ENCODE measurements around the gene AMBP.

The AMBP gene

DNA sequence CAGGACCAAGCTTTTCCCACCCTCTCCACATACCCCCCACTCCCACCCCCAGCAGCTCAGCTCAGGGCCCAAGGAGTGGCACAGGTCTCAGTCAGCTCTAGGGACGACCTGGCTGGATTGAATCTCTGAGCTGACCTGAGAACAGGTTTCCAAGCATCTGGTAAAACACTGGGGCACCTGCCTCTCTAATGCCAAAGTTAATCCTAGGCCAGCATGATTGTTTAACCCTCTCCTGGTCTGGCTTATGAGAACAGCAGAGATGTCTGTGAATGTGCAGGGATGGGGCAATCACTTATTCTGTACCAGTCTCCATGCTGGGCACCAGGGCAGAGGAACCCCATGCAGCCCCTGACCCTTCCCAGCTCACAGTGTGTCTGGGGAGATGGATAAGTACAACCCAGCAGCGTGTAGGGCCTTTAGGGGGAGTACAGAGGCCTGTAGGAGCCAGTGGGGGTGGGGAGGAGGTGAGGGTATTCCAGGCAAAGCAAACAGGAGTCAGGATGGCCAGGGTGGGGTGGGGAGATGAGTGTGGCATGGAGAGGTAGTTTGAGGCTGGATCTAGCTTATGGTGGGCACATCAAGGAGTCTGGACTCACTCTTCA, 21.7 kb upstream of the AMBP start:
- TF ChIP-seq, protein P1, sequence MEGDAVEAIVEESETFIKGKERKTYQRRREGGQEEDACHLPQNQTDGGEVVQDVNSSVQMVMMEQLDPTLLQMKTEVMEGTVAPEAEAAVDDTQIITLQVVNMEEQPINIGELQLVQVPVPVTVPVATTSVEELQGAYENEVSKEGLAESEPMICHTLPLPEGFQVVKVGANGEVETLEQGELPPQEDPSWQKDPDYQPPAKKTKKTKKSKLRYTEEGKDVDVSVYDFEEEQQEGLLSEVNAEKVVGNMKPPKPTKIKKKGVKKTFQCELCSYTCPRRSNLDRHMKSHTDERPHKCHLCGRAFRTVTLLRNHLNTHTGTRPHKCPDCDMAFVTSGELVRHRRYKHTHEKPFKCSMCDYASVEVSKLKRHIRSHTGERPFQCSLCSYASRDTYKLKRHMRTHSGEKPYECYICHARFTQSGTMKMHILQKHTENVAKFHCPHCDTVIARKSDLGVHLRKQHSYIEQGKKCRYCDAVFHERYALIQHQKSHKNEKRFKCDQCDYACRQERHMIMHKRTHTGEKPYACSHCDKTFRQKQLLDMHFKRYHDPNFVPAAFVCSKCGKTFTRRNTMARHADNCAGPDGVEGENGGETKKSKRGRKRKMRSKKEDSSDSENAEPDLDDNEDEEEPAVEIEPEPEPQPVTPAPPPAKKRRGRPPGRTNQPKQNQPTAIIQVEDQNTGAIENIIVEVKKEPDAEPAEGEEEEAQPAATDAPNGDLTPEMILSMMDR (IDR thresholded peaks at IDR 0.05; ENCODE audit: insufficient read depth, missing control alignments), result no peak
- DNase-seq (ENCODE audit: insufficient read length, low spot score) (no peak), FAIRE-seq (no peak)

DNA sequence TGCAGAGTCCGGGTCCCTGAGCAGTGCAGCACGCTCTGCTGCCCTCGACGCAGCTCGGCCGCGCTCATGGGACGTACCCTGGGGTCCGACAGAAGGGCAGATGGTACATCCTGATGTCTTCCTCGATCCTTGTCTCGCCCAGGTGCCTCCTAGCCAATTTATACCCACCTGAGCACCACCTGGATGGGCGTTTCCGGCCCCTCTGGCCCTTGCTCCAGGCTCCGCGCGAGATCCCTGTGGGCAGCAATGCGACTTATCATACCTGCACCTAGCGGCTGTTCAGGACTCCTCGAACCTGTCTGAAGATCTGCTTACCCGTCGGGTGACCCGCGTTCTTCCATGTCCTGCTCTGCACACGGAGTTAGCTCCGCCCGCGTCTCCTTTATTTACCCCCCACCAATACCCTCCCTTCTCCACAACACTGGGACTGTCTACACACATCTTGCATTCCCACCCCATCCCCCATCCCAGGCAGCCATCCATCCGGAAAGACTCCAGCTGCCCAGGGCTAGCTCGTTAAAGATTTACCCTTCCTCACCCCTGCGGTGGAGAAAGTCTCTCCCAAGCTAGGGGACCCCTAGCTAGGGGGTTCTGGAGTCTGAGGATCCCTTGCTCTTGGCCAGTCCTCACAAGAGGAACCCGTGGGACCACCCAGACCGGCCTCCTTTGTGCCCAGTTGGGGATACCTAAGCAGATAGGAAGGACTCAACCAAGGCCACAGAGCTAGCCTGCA, 21.0 kb upstream of the AMBP start, which contains the start of gene KIF12:
Gene KIF12, minus strand, starts transcription at position 357 of the 733 bp plus-strand sequence. Its CDS starts 16 bp downstream, at position 341.
- TF ChIP-seq, protein P1 (IDR thresholded peaks at IDR 0.05; ENCODE audit: insufficient read depth, missing control alignments), result no peak
- no peak for FAIRE-seq
- DNase-seq (ENCODE audit: insufficient read length, low spot score), result no peak

DNA sequence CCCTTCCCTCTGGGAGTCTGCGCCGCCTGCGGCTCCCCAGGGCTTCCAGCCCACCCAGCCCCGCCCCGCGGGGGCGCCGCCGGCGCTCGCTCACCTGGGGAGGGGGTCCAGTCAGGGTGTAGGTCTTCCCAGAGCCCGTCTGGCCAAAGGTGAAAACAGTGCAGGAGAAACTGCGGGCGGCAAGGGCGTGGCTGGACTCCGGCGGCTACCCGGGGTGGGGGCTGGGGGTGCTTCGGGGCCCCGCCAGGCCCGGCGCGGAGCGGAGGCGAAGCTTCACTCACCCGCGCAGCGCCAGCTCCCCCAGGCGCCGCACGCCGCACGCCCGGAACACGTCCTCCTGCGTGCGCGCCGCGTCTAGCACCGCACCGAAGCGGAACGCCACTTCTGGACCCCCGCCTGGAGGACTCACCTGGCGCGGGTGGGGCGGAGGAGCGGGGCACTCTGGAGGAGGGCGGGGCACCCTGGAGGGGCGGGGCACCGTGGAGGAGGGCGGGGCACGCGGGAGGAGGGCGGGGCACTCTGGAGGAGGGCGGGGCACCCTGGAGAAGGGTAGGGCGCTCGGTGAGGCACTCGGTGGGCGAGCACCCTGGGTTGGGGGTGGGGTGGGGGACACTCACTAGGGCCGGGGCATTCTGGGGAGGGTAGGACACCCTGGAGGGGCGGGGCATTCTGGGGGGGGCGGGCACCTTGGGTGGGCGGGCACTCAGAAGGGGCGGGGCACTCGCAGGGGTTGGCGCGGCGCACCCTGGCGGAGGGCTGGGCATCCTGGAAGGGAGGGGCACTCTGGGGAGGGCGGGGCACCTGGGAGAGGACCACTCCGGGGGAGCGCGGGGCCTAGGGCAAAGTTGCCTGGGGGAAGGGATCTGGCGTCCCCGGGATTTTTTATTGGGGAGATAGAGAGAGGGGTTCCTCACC, 20.2 kb upstream of the AMBP start:
- DNase-seq (ENCODE audit: insufficient read length, low spot score), result no peak
- no peak for FAIRE-seq
- TF ChIP-seq, protein P1 (IDR thresholded peaks at IDR 0.05; ENCODE audit: insufficient read depth, missing control alignments), result no peak

DNA sequence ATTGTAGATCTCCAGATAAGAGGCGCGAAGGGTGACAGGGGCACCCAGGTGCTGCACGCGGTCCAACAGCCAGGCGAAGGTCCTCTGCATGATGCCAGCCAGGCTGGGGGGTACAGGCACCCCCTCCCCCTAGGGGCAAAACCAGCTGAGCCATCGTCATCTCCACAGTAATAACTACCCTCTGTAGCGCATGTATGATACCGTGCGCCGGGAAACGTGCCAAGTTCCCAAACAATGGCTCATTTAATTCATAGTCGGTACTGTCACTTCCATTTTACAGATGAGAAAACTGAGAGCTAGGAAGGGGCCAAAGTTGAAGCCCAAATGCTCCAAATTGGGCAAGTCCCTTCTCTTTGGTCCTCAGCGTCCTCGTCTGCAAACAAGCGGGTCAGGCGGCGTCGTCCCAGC, 19.5 kb upstream of the AMBP start:
- DNase-seq (ENCODE audit: insufficient read length, low spot score), result no peak

DNA sequence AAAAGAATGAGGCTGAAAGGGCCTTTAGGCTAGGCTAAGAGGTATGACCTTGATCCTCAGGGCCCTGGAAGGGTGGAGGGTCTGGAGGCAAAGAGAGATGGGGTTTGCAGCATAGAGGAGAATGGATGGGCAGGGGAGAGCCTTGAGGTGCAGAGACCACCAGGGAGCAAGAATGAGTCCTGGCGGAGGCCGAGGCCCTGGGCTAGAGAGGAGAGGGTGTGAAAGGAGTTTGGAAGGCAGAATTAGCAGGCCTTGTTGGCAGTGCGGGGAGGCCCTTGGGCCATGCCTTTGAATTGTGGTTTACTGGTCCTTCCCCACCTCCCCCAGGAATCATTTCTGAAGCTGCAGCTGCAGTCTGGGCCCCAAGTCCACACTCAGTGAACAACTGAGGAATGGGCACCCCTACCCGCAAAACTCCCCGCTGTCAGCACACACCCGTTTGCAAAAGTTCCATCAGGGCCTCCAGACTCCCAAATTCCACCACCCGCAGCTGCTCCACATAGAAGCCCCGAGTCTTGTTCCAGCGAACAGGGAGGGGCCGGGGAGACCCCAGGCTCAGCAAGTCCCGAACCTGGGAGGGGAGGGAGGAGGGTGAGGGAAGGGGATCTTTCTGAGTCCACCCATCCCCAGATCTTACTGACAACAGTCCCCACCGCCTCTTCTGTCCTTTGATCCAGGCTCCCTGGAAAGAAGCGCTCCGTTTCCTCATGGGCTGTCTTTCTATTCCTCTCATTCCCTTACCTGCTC, 18.9 kb upstream of the AMBP start:
- DNase-seq (ENCODE audit: insufficient read length, low spot score) (no peak), FAIRE-seq (no peak)
- TF ChIP-seq, protein P1 (IDR thresholded peaks at IDR 0.05; ENCODE audit: insufficient read depth, missing control alignments), result no peak

More for the DNA sequence above, 19.5 kb upstream of the AMBP start:
- TF ChIP-seq, protein P1 (IDR thresholded peaks at IDR 0.05; ENCODE audit: insufficient read depth, missing control alignments), result no peak
- no peak for FAIRE-seq

DNA sequence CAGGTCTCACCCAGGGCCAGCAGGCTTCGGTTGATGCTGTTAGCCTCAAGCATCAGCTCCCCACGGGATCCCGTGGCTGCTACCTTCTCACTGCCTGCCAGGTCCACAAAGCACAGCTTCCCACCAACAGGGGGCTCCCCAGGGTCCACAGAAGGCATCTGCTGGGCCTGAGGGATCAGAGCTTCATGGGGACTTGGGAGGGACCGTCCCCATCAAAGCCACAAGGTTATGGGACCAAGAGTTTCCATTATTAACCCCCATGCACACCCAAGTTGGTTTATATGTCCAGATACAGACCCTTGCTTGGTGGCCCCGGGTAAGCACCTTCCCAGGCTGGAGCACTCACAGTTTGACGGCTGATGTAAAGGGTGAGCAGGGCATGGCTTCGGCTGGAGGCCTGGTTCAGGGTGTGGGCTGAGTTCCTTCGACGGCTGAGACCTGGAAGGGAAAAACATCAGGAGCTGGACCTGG, 18.0 kb upstream of the AMBP start:
- TF ChIP-seq, protein P1 (IDR thresholded peaks at IDR 0.05; ENCODE audit: insufficient read depth, missing control alignments), result peak; percentile 1
- FAIRE-seq (no peak), DNase-seq (ENCODE audit: insufficient read length, low spot score) (no peak)

All from D721Med (cell line).